Tibial nerve (tissue), 4 donors: Measurements from ENCODE around the gene EID2B. TPM values are rescaled to one million over a fixed set of nuclear protein-coding genes. Genes with fewer than 3 reads are reported as not detected.
A peak's percentile ranks its signal among the peaks of the same experiment; 100 is the strongest.

Experiments
- DNase-seq, 2 donors: peaks; one replicate each; pipeline ENCODE4 v3.0.0-alpha.2; 2019; ENCODE audit warnings: low spot score in 2 of 2
- H3K27ac ChIP-seq, 4 donors: fragments of 200-600 bp; sonication (generic) in 3 of 4; one replicate each; pipeline ENCODE4 v1.5.1; 2017 to 2019; ENCODE audit warnings: mild to moderate bottlenecking in 1 of 4
- H3K27me3 ChIP-seq, 2 donors: fragments of 200-600 bp; sonication (generic) in 1 of 2; one replicate each; pipeline versions ENCODE4 v1.5.1 to v1.6.0; 2017 to 2019
- H3K36me3 ChIP-seq, 3 donors: fragments of 200-600 bp; sonication (generic); one replicate each; pipeline ENCODE4 v1.5.1; 2018 to 2019
- H3K4me1 ChIP-seq, 4 donors: fragments of 200-600 bp; sonication (generic) in 3 of 4; one replicate each; pipeline ENCODE4 v1.5.1; 2017 to 2019
- H3K4me3 ChIP-seq, 4 donors: fragments of 200-600 bp; sonication (generic) in 3 of 4; one replicate each; pipeline ENCODE4 v1.5.1; 2017 to 2019; ENCODE audit warnings: mild to moderate bottlenecking in 1 of 4, moderate library complexity in 1 of 4
- H3K9me3 ChIP-seq, 4 donors: fragments of 200-600 bp; sonication (generic) in 3 of 4; one replicate each; pipeline ENCODE4 v1.5.1; 2017 to 2019
- CTCF ChIP-seq, 5 experiments: fragments of 200-600 bp in 3 of 5; fragments of 450-650 bp in 2 of 5; sonication (generic) in 3 of 5; IDR thresholded peaks; one replicate each; pipeline ENCODE4 v1.5.1; 2016 to 2019; ENCODE audit warnings: antibody characterized with exemption in 5 of 5, mild to moderate bottlenecking in 3 of 5, moderate library complexity in 2 of 5
- EP300 ChIP-seq, 2 donors: sonication (generic); formaldehyde crosslinking; IDR thresholded peaks; one replicate each; pipeline ENCODE4 v1.6.1; 2017; ENCODE audit warnings: antibody characterized with exemption in 2 of 2, mild to moderate bottlenecking in 1 of 2
- POLR2A ChIP-seq, 2 donors: fragments of 450-650 bp; IDR thresholded peaks; one replicate each; pipeline ENCODE4 v1.6.1; 2017; ENCODE audit warnings: antibody characterized with exemption in 2 of 2, mild to moderate bottlenecking in 2 of 2, moderate library complexity in 2 of 2
- WGBS, 2 donors: methylation state at CpG; one replicate each; pipeline ENCODE4 v1.1.5; 2018; 5-methylcytosine and 5-hydroxymethylcytosine counted together
- total RNA-seq, 4 donors: library from RNA; depleted of rRNA; stranded (reverse); fragments of >200 nt; gene quantifications; one replicate each; pipeline ENCODE4 v1.1.0, GENCODE V29; 2016

The EID2B gene
- total RNA-seq, 4 donors from 2014 or later = 3.0 to 10.2 (median 7.0) TPM

GRCh38 chr19:39558624-39559117 is 26.0 kb upstream of the EID2B start:
- TF ChIP-seq EP300 (IDR thresholded peaks at IDR 0.05) (no peak), POLR2A (IDR thresholded peaks at IDR 0.05) (no peak), CTCF (IDR thresholded peaks at IDR 0.05) (no peak)
- peak overlapping the region in 1 of 4 donors; percentile 14 for H3K4me3 ChIP-seq
- no peak for DNase-seq
- WGBS, 2 donors = 63 to 64% methylated on average over 6 of the region's 6 CpGs
- H3K4me1 ChIP-seq = peaks cover 0 to 11% (median 3%) of the 10 kb centered on the region in 4 donors
- H3K36me3 ChIP-seq = no peaks in the 10 kb centered on the region
- peak overlapping the region in 2 of 4 donors; percentile 1 to 52 for H3K27ac ChIP-seq
- no peaks in the 10 kb centered on the region for H3K27me3 ChIP-seq
- H3K9me3 ChIP-seq = no peaks in the 10 kb centered on the region

- 60 to 61% methylated on average over 5 of the region's 5 CpGs for WGBS, 2 donors
- H3K27me3 ChIP-seq = no peaks in the 10 kb centered on the region
- no peak for TF ChIP-seq EP300 (IDR thresholded peaks at IDR 0.05)
- no peak for TF ChIP-seq POLR2A (IDR thresholded peaks at IDR 0.05)
- TF ChIP-seq CTCF (IDR thresholded peaks at IDR 0.05) = no peak
- no peaks in the 10 kb centered on the region for H3K9me3 ChIP-seq
- H3K36me3 ChIP-seq = no peaks in the 10 kb centered on the region
- no peak for DNase-seq
- H3K4me1 ChIP-seq = peaks cover 0 to 11% (median 3%) of the 10 kb centered on the region in 4 donors
- peak overlapping the region in 2 of 4 donors; percentile 1 to 52 for H3K27ac ChIP-seq
- H3K4me3 ChIP-seq = peak overlapping the region in 1 of 4 donors; percentile 14
These were observed 25.4 kb upstream of the EID2B start for GRCh38 chr19:39557811-39558623.

- H3K27ac ChIP-seq = no peak overlapping the region
- no peak for TF ChIP-seq CTCF (IDR thresholded peaks at IDR 0.05)
- TF ChIP-seq POLR2A (IDR thresholded peaks at IDR 0.05) = no peak
- no peak for TF ChIP-seq EP300 (IDR thresholded peaks at IDR 0.05)
- H3K4me1 ChIP-seq = peaks cover 0 to 15% (median 3%) of the 10 kb centered on the region in 4 donors
- no peak for DNase-seq
- no peaks in the 10 kb centered on the region for H3K27me3 ChIP-seq
- no peak overlapping the region for H3K4me3 ChIP-seq
- WGBS, 2 donors = 17 to 33% methylated on average over 1 of the region's 1 CpG
- no peaks in the 10 kb centered on the region for H3K9me3 ChIP-seq
- no peaks in the 10 kb centered on the region for H3K36me3 ChIP-seq
These were observed 23.2 kb upstream of the EID2B start for GRCh38 chr19:39555883-39556282.

- no peak for DNase-seq
- Histone ChIP-seq H3K27me3 (no peaks in the 10 kb centered on the region), H3K9me3 (no peaks in the 10 kb centered on the region), H3K27ac (no peak overlapping the region), H3K4me1 (peaks cover 0 to 15% (median 3%) of the 10 kb centered on the region in 4 donors), H3K4me3 (no peak overlapping the region), H3K36me3 (no peaks in the 10 kb centered on the region)
- WGBS, 2 donors = 59 to 67% methylated on average over 4 of the region's 4 CpGs
- TF ChIP-seq CTCF (IDR thresholded peaks at IDR 0.05) = no peak
- TF ChIP-seq POLR2A (IDR thresholded peaks at IDR 0.05) = no peak
- no peak for TF ChIP-seq EP300 (IDR thresholded peaks at IDR 0.05)
These were observed 22.2 kb upstream of the EID2B start for GRCh38 chr19:39554701-39555311.
